Testis (tissue), 2 donors: ENCODE measurements around the gene WDR75.

Experiments
- POLR2A ChIP-seq: fragments of 450-650 bp; IDR thresholded peaks from one replicate; pipeline ENCODE4 v1.6.1; 2017; ENCODE audit warnings: antibody characterized with exemption, mild to moderate bottlenecking, moderate library complexity
- TF ChIP-seq, protein P1 (sequence below), 3 experiments: fragments of 450-650 bp in 2 of 3; fragments of 200-600 bp in 1 of 3; sonication (generic) in 1 of 3; IDR thresholded peaks; one replicate each; pipeline ENCODE4 v1.5.1; 2016 to 2019; ENCODE audit warnings: antibody characterized with exemption in 3 of 3, mild to moderate bottlenecking in 2 of 3, moderate library complexity in 1 of 3

GRCh38 chr2:189427872-189428271, 13.4 kb upstream of the WDR75 start:
- no peak for TF ChIP-seq POLR2A
- TF ChIP-seq, protein P1, sequence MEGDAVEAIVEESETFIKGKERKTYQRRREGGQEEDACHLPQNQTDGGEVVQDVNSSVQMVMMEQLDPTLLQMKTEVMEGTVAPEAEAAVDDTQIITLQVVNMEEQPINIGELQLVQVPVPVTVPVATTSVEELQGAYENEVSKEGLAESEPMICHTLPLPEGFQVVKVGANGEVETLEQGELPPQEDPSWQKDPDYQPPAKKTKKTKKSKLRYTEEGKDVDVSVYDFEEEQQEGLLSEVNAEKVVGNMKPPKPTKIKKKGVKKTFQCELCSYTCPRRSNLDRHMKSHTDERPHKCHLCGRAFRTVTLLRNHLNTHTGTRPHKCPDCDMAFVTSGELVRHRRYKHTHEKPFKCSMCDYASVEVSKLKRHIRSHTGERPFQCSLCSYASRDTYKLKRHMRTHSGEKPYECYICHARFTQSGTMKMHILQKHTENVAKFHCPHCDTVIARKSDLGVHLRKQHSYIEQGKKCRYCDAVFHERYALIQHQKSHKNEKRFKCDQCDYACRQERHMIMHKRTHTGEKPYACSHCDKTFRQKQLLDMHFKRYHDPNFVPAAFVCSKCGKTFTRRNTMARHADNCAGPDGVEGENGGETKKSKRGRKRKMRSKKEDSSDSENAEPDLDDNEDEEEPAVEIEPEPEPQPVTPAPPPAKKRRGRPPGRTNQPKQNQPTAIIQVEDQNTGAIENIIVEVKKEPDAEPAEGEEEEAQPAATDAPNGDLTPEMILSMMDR (IDR thresholded peaks at IDR 0.05) = no peak
